GM18951 (cell line): ENCODE data around the gene RHD.
A peak's percentile ranks its signal among the peaks of the same experiment; 100 is the strongest.
"Not testable (repeated sequence)": the region's sequence is repeated elsewhere in the genome, so short reads cannot be mapped to it uniquely, and the experiment has no call there.

ENCODE experiments used
- POLR2A ChIP-seq: IDR thresholded peaks from 4 replicates; pipeline ENCODE4 v1.6.1; 2011; ENCODE audit warnings: mild to moderate bottlenecking; ENCODE audit not compliant: insufficient read length, insufficient read depth; ENCODE audit errors: extremely low read depth
- in situ Hi-C: fragments of 300-500 bp; cut with MboI; formaldehyde crosslinking; loops from one replicate; pipeline ENCODE4 v1.12.0; 2022; ENCODE audit warnings: low sequenced_read_pairs, mixed read lengths, inconsistent platforms; ENCODE audit not compliant: unreplicated experiment

Gene RHD

DNA sequence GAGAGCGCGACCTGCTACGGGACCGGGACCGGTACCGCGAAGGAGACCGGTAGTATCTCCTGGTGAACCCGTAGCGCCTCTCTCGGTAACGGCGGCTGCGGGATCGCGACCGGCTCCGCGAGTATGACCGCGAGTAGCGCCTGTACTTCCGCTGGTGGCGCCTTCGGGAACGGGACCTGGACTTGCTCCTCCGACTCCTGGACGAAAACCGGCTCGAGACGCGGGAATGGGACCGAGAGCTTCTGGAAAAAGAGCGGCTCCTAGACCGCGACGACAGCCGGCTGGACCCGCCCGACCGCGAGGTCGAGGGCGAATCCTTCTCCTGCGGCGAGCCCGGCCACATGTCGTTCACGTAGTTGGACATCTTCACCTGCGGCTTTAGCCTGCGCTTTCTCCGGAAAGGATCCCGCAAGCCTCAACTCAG lies 25.7 kb upstream of the RHD start:
- no peak for TF ChIP-seq POLR2A
- in situ Hi-C loops: no loop called here

- in situ Hi-C loops: no loop called here
- peak; percentile 100 for TF ChIP-seq POLR2A
Measured at GRCh38 chr1:25247024-25247828, 25.1 kb upstream of the RHD start, which contains the start of gene RSRP1. Gene RSRP1, minus strand, starts transcription at chr1:25247454. Its CDS starts 491 bp downstream, at chr1:25246963.

GRCh38 chr1:25247829-25248754 lies 24.2 kb upstream of the RHD start:
- in situ Hi-C loops: no loop called here
- no peak for TF ChIP-seq POLR2A

GRCh38 chr1:25253911-25254310 lies 18.4 kb upstream of the RHD start:
- in situ Hi-C loops: no loop called here
- TF ChIP-seq POLR2A: no peak

GRCh38 chr1:25255706-25256577 lies 16.4 kb upstream of the RHD start:
- TF ChIP-seq POLR2A: no peak
- in situ Hi-C loops: no loop called here

GRCh38 chr1:25256578-25256965 lies 15.7 kb upstream of the RHD start:
- in situ Hi-C loops: no loop called here
- TF ChIP-seq POLR2A: no peak

DNA sequence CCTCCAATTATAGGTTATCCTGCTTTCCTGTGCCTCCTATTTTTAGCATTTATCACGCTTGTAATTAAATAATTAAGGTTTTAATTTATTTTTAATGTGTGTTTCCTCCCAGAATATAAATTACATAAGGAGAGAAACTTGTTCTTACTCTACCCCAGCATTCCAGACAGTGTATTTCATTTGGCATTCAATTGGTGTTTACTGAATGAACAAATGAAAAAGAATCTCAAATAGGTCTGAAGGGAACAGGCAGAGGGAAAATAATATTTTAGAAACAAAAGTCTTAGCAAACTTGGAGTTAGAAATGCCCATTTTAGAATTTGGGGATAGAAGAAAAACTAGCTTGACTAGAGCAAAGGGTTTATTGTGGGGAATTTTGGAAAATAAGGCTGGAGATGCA lies 15.1 kb upstream of the RHD start:
- no peak for TF ChIP-seq POLR2A

GRCh38 chr1:25259813-25260212 lies 12.5 kb upstream of the RHD start:
- in situ Hi-C loops: not testable (repeated sequence)

More for the DNA sequence above, 15.1 kb upstream of the RHD start:
- in situ Hi-C loops: no loop called here

- in situ Hi-C loops: not testable (repeated sequence)
Measured at GRCh38 chr1:25260336-25260735, 12.0 kb upstream of the RHD start.

DNA sequence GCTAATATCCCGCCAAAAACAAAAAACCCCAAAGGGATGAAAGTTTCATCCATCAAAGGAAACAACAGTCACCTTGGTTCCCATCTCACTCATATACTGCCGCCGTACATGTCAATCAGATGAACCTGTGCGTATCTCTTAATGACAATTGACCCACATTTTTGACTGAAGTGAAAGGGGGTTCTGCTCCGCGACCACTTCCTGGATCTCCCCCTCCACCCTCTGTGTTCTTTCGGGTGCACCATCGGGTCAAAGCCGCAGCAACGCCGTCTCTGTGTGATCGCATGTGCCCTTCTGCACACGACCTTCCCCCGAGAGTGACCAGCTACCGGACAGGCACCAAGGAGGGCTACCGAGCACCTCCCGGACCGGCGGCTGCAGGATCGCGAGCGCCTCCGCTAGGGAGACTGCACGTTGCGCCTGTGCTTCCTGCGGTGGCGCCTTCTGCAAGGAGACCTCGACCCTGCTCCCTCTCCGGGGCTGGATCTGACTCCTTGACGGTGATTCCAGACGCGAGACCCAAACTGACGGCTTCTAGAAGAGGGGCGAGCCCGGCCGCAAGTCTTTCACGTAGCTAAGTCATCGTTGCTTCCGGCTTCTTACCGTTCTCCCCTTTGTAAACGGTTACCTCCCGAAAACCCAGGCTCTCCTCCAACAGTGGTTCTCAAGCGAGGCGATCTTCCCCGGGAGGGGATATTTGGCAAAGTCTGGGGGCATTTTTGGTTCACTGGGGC lies 5.6 kb upstream of the RHD start:
- in situ Hi-C loops: not testable (repeated sequence)

GRCh38 chr1:25267288-25268142 lies 4.8 kb upstream of the RHD start:
- in situ Hi-C loops: not testable (repeated sequence)
- TF ChIP-seq POLR2A: peak; percentile 54

GRCh38 chr1:25268143-25268760 lies 4.1 kb upstream of the RHD start:
- in situ Hi-C loops: not testable (repeated sequence)

- in situ Hi-C loops: not testable (repeated sequence)
Measured at GRCh38 chr1:25275648-25276047, 3.3 kb downstream of the RHD start.

GRCh38 chr1:25277295-25277694 lies 5.0 kb downstream of the RHD start:
- in situ Hi-C loops: not testable (repeated sequence)

DNA sequence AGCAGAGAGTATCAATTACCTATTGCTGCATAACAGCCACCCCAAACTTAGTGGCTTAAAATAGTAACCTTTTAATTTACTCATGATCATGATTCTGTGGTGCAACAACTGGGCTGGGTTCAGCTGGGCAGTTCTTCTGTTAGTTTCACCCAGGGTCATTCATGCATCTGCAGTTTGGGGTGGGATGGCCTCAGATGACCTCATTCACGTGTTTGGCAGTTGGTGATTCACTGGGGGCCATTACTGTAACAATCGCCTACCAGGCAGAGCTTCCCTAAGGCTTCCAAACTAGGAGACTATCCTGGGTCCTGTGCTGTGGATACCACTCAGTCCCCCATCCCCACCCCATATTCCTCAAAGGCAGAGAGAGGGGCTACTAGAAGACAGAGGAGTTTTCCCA lies 6.0 kb downstream of the RHD start:
- in situ Hi-C loops: not testable (repeated sequence)

DNA sequence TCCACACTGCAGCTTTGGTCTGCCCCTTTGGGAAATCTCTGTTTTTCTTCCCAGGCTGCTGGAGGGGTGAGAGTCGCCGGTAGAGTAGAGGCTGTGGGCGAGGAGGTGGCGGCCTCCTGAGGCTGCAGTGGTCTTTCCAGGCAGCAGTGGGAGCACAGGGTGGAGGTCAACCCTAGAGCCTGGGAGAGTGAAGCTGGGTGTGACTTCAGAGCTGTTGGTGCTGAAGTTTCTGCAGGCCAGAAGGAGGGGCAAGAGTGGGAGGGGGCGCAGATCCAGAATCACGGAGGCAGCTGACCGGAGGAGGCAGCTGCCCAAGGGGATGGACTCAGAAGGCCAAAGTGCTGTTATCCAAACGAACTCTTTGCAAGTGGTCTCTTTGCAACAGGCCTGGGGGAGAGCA lies 6.5 kb downstream of the RHD start:
- in situ Hi-C loops: not testable (repeated sequence)
